Adrenal gland (tissue), 5 donors: Measurements from ENCODE around the gene SYNE2.

ENCODE experiments used
- POLR2A ChIP-seq, 2 donors: fragments of 450-650 bp; IDR thresholded peaks; one replicate each; pipeline ENCODE4 v1.6.1; 2017; ENCODE audit warnings: antibody characterized with exemption in 2 of 2, mild to moderate bottlenecking in 2 of 2, moderate library complexity in 1 of 2
- TF ChIP-seq, protein P1 (sequence below), 6 experiments: fragments of 450-650 bp in 4 of 6; fragments of 200-600 bp in 2 of 6; sonication (generic) in 1 of 6; IDR thresholded peaks; 1 replicate in 5 of 6; 2 replicates in 1 of 6; pipeline versions ENCODE4 v1.5.1 to v1.8.0; 2016 to 2021; ENCODE audit warnings: antibody characterized with exemption in 6 of 6, mild to moderate bottlenecking in 2 of 6, moderate library complexity in 1 of 6
- donor health status: DM: no; HTN: no; CAD: no.

GRCh38 chr14:64201296-64201695 lies 348.5 kb downstream of the SYNE2 start:
- TF ChIP-seq, protein P1, sequence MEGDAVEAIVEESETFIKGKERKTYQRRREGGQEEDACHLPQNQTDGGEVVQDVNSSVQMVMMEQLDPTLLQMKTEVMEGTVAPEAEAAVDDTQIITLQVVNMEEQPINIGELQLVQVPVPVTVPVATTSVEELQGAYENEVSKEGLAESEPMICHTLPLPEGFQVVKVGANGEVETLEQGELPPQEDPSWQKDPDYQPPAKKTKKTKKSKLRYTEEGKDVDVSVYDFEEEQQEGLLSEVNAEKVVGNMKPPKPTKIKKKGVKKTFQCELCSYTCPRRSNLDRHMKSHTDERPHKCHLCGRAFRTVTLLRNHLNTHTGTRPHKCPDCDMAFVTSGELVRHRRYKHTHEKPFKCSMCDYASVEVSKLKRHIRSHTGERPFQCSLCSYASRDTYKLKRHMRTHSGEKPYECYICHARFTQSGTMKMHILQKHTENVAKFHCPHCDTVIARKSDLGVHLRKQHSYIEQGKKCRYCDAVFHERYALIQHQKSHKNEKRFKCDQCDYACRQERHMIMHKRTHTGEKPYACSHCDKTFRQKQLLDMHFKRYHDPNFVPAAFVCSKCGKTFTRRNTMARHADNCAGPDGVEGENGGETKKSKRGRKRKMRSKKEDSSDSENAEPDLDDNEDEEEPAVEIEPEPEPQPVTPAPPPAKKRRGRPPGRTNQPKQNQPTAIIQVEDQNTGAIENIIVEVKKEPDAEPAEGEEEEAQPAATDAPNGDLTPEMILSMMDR (IDR thresholded peaks at IDR 0.05) = no peak
- TF ChIP-seq POLR2A (IDR thresholded peaks at IDR 0.05) = no peak
